Mucosa of rectum (tissue), 2 donors: Measurements from ENCODE around the gene SRP72.

Source experiments
- H3K27ac ChIP-seq, 2 donors: one replicate each; pipeline ENCODE4 v1.7.0; 2013; ENCODE audit warnings: inconsistent platforms in 2 of 2, low read depth in 2 of 2, low read length in 2 of 2
- H3K27me3 ChIP-seq, 2 donors: one replicate each; pipeline ENCODE4 v1.7.0; 2013; ENCODE audit warnings: low read length in 2 of 2; ENCODE audit not compliant: control insufficient read depth in 2 of 2, insufficient read depth in 2 of 2
- H3K36me3 ChIP-seq, 2 donors: one replicate each; pipeline ENCODE4 v1.7.0; 2013; ENCODE audit warnings: low read length in 2 of 2; ENCODE audit not compliant: control insufficient read depth in 2 of 2, insufficient read depth in 2 of 2
- H3K4me1 ChIP-seq, 2 donors: one replicate each; pipeline ENCODE4 v1.7.0; 2013; ENCODE audit warnings: low read length in 2 of 2, mild to moderate bottlenecking in 1 of 2; ENCODE audit not compliant: control insufficient read depth in 2 of 2, insufficient read depth in 2 of 2
- H3K4me3 ChIP-seq, 2 donors: one replicate each; pipeline ENCODE4 v1.7.0; 2013; ENCODE audit warnings: low read length in 2 of 2
- H3K9ac ChIP-seq, 2 donors: one replicate each; pipeline ENCODE4 v1.7.0; 2013; ENCODE audit warnings: low read length in 2 of 2, low read depth in 1 of 2, mild to moderate bottlenecking in 1 of 2
- H3K9me3 ChIP-seq, 2 donors: one replicate each; pipeline ENCODE4 v1.7.0; 2013; ENCODE audit warnings: low read length in 2 of 2; ENCODE audit not compliant: control insufficient read depth in 2 of 2
- donor health status: healthy.
- donor health status: Normal muscosa, but diverticular disease.

The SRP72 gene

DNA sequence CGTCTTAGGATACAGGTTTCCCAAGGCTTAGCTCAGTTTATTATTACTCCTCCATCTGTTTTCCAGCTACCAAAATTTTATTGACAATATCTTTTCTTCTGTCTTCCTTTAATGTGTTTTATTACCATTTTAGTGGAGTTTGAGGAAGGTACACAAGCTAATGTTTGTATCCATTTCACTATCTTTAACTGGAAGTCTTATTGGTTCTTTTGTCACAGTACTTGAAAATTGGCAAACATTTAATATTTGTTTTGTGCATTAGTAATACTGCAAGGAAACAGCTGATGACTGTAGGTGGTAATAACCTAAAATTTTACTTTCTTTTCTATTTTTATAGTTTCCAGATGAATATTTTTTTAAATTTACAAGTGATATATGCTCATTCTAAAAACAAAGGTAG, 28.8 kb downstream of the SRP72 start:
- peaks cover 19 to 49% of the 10 kb centered on the region in 2 donors for H3K36me3 ChIP-seq
- H3K4me1 ChIP-seq: no peaks in the 10 kb centered on the region
- no peaks in the 10 kb centered on the region for H3K27me3 ChIP-seq

DNA sequence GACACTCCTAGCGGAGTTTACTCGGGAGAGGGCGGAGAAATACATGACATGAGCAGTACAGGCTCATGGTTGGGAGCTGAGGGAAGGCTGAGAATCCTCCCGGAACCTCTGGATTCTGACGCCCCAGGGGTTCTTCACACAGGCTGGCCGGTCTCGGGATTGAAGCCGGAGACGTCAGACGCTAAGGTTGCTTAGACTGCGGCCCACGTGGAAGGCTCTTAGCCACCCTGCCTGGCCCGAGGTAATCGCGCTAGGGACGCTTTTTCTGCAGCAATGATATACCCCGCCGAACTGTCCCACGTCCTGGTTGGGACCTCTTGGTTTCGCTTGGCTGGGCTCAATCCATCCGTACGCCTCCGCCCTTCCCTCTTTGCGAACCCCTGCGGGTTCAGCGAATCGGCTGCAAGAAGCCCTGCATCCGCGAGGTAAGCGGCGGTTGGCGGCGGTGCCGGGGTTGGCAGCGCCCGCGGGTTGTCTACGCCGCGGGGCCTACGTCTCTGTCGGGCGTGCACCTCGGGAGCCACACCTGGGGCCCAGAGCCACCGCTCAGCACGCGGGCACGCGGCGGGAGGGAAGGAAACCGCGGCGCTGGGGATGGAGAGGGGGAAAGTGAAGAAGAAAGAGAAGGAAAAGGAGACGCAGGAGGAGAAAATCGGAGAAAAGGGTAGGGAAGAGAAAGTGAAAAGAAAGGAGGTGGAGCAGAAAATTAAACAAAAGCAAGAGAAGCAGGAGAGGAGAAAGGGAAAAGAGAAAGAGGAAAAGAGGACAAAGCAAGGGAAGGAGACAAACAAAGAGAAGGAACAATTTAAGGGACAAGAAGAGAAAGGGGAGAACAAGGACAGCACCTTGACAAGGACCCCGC, 38.1 kb downstream of the SRP72 start, which contains the start of gene ARL9:
TSS of gene ARL9 (plus strand) at position 523 of the 862 bp plus-strand sequence. CDS start at position 595, 72 bp downstream.
- peaks cover 11 to 12% of the 10 kb centered on the region in 2 donors for H3K36me3 ChIP-seq
- H3K4me3 ChIP-seq: peak within 1 kb of the TSS; percentile 77 to 78
- peak within 1 kb of the TSS; percentile 41 to 71 for H3K9ac ChIP-seq
- peak within 1 kb of the TSS in 1 of 2 donors; percentile 28 for H3K27ac ChIP-seq
- peaks cover 6 to 7% of the 10 kb centered on the region in 2 donors for H3K4me1 ChIP-seq
- no peaks in the 10 kb centered on the region for H3K9me3 ChIP-seq
- H3K27me3 ChIP-seq: peaks cover 0 to 2% of the 10 kb centered on the region in 2 donors

More for the DNA sequence above, 28.8 kb downstream of the SRP72 start:
- no peak overlapping the region for H3K9ac ChIP-seq
- H3K4me3 ChIP-seq: no peak overlapping the region
- no peaks in the 10 kb centered on the region for H3K9me3 ChIP-seq
- no peak overlapping the region for H3K27ac ChIP-seq

DNA sequence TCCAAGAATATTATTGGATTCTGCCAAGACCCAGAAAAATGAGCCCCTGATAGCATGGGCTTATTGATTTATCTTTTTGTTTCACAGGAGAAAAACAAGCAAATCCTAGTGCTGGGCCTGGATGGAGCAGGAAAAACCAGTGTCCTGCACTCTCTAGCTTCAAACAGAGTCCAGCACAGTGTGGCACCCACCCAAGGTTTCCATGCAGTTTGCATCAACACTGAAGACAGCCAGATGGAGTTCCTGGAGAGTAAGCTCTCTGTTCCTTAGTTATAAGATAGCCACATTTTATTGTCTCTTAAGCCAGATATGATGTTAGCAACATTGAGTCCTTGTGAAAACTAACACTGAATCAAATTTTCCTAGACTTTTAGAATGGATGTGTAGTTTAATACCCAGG, 43.7 kb downstream of the SRP72 start:
- H3K4me3 ChIP-seq: no peak overlapping the region
- no peak overlapping the region for H3K27ac ChIP-seq
- H3K9me3 ChIP-seq: no peaks in the 10 kb centered on the region
- peaks cover 0 to 2% of the 10 kb centered on the region in 2 donors for H3K27me3 ChIP-seq
- H3K36me3 ChIP-seq: no peaks in the 10 kb centered on the region
- peaks cover 3 to 4% of the 10 kb centered on the region in 2 donors for H3K4me1 ChIP-seq
- H3K9ac ChIP-seq: no peak overlapping the region

DNA sequence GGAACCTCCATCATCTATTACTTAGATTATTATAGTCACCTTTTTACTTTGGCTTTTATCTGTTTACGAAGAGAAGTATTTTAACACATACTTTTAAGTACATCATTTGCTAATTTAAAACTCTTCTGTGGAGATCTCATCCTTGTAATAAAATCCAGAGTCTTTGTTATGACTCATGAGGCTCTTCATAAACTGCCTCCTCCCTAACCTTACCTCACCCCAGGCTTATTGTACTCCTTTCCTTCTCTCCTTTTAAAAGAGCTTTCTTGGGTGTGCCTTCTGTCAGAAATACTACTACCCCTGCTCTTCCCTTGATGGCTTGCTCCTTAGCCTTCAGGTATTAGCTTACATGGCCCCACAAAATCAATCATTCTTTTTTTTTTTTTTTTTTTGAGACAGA, 44.7 kb downstream of the SRP72 start:
- Histone ChIP-seq H3K4me3 (no peak overlapping the region), H3K36me3 (no peaks in the 10 kb centered on the region), H3K9ac (no peak overlapping the region), H3K27me3 (no peaks in the 10 kb centered on the region), H3K4me1 (no peaks in the 10 kb centered on the region), H3K9me3 (no peaks in the 10 kb centered on the region), H3K27ac (no peak overlapping the region)

DNA sequence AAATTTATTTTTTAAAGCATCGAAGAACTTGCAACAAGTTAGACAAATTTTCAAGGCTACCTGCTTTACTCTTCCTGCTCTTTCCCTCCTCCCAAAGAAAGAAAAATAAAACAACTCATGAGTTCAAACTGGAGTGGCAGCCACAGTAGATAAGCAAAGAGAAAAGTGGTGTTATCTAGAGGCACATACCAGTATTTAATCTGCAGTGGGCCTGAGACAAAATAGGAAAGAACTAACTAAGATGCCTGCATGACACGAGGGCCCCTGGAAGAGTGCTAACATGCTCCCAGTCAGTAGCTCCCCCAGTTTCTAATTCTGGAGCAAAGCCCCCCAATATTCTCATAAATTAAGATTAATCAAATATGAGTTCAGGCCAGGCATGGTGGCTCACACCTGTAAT, 46.1 kb downstream of the SRP72 start:
- H3K9me3 ChIP-seq: no peaks in the 10 kb centered on the region
- H3K27me3 ChIP-seq: no peaks in the 10 kb centered on the region
- H3K4me1 ChIP-seq: no peaks in the 10 kb centered on the region
- H3K36me3 ChIP-seq: no peaks in the 10 kb centered on the region
- H3K27ac ChIP-seq: no peak overlapping the region
- H3K4me3 ChIP-seq: no peak overlapping the region
- H3K9ac ChIP-seq: no peak overlapping the region

DNA sequence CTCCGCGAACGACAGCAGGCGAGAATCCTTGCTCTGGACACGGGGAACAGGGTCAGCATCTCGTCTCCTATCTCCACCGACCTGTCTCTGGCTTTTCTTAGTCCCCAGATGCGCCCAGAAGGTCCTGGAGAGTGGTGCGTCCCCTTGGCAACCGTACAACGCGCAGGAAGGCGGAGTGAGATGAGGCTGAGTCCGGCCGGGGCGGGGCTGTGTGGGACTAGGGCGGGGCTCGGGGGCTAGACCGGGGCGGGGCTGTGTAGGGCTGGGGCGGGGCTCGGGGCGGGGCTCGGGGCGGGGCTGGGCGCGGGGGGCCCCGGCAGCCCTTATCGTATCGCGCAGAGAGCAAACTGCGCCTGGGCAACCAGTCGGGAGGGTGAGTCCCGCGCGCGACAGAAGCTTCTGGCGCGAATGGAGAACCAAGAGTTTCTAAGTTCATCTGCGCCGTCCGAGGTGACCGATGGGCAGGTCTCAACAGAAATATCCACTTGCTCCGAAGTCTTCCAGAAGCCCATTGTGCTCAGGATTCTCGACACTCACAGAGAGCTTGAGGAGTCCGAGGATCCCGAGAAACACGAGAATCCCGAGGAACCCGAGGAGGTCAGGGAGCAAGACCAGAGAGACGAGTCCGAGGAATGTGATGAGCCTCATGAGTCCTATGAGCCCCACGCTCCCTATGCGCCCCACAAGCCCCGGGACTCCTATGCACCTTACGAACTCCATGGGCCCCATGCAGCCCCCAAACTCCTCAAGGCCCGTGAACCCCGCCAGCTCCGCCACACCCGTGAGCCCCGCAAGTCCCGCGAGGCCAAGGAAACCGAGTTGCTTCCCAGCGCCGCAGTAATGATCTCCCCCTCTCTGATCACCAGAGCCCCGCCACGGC, 63.1 kb downstream of the SRP72 start:
- no peaks in the 10 kb centered on the region for H3K4me1 ChIP-seq
- no peaks in the 10 kb centered on the region for H3K36me3 ChIP-seq
- H3K9me3 ChIP-seq: no peaks in the 10 kb centered on the region
- H3K27me3 ChIP-seq: peaks cover 4 to 12% of the 10 kb centered on the region in 2 donors
- no peak overlapping the region for H3K27ac ChIP-seq
- H3K9ac ChIP-seq: peak overlapping the region in 1 of 2 donors; percentile 48
- H3K4me3 ChIP-seq: peak overlapping the region; percentile 58 to 76

DNA sequence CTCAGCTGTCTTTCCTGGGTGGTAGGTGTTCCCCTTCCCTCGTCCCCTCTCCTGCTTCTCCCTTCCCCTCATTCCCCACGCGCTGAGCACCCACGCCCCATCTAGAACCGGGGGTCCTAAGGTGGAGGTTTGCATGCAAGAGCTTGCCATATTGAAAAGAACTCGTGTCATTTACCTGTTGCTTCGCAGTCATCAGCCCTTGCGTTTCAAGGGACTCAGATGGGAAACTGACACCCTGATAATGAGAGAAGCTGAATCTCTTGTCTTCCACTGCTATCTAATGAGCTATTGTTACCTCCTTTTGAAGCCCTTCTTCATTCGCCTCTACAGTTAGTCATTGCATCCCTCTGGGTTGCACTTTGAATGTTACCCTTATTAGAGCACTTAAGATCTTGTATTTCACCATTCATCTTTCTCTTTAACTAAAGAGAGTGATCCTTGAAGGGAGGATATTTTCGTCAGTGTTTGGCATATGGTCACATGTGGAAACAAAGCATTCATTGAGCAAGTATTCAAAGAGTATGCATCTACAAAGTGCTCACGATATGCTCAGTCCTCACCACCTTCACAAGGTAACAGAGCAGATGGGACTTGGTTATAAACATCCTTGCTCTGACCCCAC, 63.8 kb downstream of the SRP72 start:
- H3K4me3 ChIP-seq: peak overlapping the region; percentile 58 to 76
- H3K9ac ChIP-seq: no peak overlapping the region

DNA sequence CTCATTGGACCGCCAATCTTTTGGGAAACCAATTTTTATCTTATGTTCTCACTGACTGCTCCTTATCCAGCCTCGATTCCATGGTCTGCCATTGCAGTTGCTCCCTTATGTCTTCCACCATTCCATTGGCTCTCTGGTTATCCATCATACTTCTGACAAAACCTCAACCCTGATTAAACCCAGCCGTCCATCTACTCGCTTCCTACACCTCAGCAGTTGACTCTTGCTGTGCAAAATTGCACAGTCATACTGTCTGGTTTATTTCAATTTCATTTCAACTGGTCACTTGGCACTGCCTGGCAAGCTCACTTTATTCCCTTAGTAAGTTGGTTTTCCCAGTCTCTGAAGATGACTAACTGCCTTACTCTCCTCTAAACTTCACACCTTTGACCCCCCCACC, 64.4 kb downstream of the SRP72 start:
- H3K4me1 ChIP-seq: no peaks in the 10 kb centered on the region
- no peaks in the 10 kb centered on the region for H3K9me3 ChIP-seq
- H3K4me3 ChIP-seq: no peak overlapping the region
- peaks cover 4 to 12% of the 10 kb centered on the region in 2 donors for H3K27me3 ChIP-seq
- no peak overlapping the region for H3K27ac ChIP-seq
- no peak overlapping the region for H3K9ac ChIP-seq
- H3K36me3 ChIP-seq: no peaks in the 10 kb centered on the region

More for the DNA sequence above, 63.8 kb downstream of the SRP72 start:
- Histone ChIP-seq H3K36me3 (no peaks in the 10 kb centered on the region), H3K27me3 (peaks cover 4 to 12% of the 10 kb centered on the region in 2 donors), H3K27ac (no peak overlapping the region), H3K9me3 (no peaks in the 10 kb centered on the region), H3K4me1 (no peaks in the 10 kb centered on the region)

DNA sequence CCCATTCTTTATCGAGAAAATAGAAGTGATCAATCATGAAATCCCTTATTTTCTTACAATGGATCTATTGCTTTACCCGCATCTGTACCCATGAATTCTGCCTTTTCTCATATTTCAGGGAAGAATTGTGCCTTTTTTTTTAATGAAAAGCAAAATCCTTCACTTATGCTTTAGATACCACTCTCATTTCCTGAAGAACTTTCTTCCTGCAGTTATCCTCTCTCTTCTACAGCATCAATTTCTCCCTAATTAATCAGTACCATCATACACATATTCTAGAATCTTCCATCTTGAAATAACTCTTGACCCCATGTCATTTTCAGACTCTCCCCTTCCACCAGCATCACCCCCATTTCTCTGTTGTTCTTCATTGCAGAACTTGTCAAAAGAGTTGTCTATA, 64.8 kb downstream of the SRP72 start:
- Histone ChIP-seq H3K27me3 (peaks cover 4 to 12% of the 10 kb centered on the region in 2 donors), H3K27ac (no peak overlapping the region), H3K9ac (no peak overlapping the region), H3K36me3 (no peaks in the 10 kb centered on the region), H3K9me3 (no peaks in the 10 kb centered on the region), H3K4me1 (no peaks in the 10 kb centered on the region), H3K4me3 (no peak overlapping the region)
